CD4-positive, alpha-beta T cell (primary cell): ENCODE results near the gene GMPR2. TPM values are rescaled to one million over a fixed set of nuclear protein-coding genes. Genes with fewer than 3 reads are reported as not detected.

Experiments
- ATAC-seq: fragments of 200-7000 bp; cut with Tn5 transposase; one replicate; pipeline ENCODE4 v1.10.0; 2022; ENCODE audit warnings: mild to moderate bottlenecking; ENCODE audit not compliant: poor library complexity
- CTCF ChIA-PET: fragments of 350-600 bp; sonication (Branson Sonifier 250); formaldehyde crosslinking; loops from one replicate; lab custom pipeline; 2021; ENCODE audit warnings: antibody characterized with exemption, inconsistent platforms; lab: Charles Lee
- POLR2A ChIA-PET: fragments of 350-600 bp; sonication (Branson Sonifier 250); formaldehyde crosslinking; loops from one replicate; lab custom pipeline; 2021; ENCODE audit warnings: antibody characterized with exemption, inconsistent platforms; lab: Charles Lee
- DNase-seq, 14 experiments: peaks; one replicate each; pipeline ENCODE4 v3.0.0-alpha.2; 2013 to 2020; ENCODE audit warnings: mixed read lengths in 2 of 14
- H3K27ac ChIP-seq, 2 donors: one replicate each; pipeline versions ENCODE4 v1.5.1 to v1.7.0; 2013; ENCODE audit warnings: low read length in 2 of 2, low read depth in 1 of 2, mild to moderate bottlenecking in 1 of 2
- H3K27me3 ChIP-seq, 2 experiments: 1 replicate in 1 of 2; 2 replicates in 1 of 2; pipeline versions ENCODE4 v1.6.1 to v1.7.0; 2013; ENCODE audit warnings: low read length in 2 of 2, control low read depth in 1 of 2, mild to moderate bottlenecking in 1 of 2, moderate library complexity in 1 of 2; ENCODE audit not compliant: insufficient read depth in 2 of 2, control insufficient read depth in 1 of 2
- H3K36me3 ChIP-seq: one replicate; pipeline ENCODE4 v1.6.1; 2013; ENCODE audit warnings: low read length, control low read depth; ENCODE audit not compliant: insufficient read depth
- H3K4me1 ChIP-seq: one replicate; pipeline ENCODE4 v1.6.1; 2013; ENCODE audit warnings: low read length, control low read depth; ENCODE audit not compliant: insufficient read depth
- H3K4me3 ChIP-seq: one replicate; pipeline ENCODE4 v1.5.1; 2013; ENCODE audit warnings: mild to moderate bottlenecking, low read length, moderate library complexity
- H3K9me3 ChIP-seq, 2 experiments: 1 replicate in 1 of 2; 2 replicates in 1 of 2; pipeline versions ENCODE4 v1.6.1 to v1.7.0; 2013; ENCODE audit warnings: low read length in 2 of 2, mild to moderate bottlenecking in 2 of 2, control low read depth in 1 of 2, moderate library complexity in 1 of 2; ENCODE audit not compliant: control insufficient read depth in 1 of 2, insufficient read depth in 1 of 2
- H3K27ac Mint-ChIP-seq: one replicate; pipeline ENCODE4 v1.8.0; 2020; ENCODE audit warnings: mixed read lengths
- H3K27me3 Mint-ChIP-seq: one replicate; pipeline ENCODE4 v1.8.0; 2021; ENCODE audit warnings: mixed read lengths
- H3K36me3 Mint-ChIP-seq: one replicate; pipeline ENCODE4 v1.8.0; 2021; ENCODE audit warnings: low read depth, mixed read lengths
- H3K4me1 Mint-ChIP-seq: one replicate; pipeline ENCODE4 v1.8.0; 2021; ENCODE audit warnings: low read depth, mixed read lengths
- H3K4me3 Mint-ChIP-seq: one replicate; pipeline ENCODE4 v1.8.0; 2020; ENCODE audit warnings: mild to moderate bottlenecking, mixed read lengths
- H3K9me3 Mint-ChIP-seq: one replicate; pipeline ENCODE4 v1.8.0; 2020; ENCODE audit warnings: mixed read lengths
- CTCF ChIP-seq: fragments of 200-600 bp; IDR thresholded peaks from one replicate; pipeline ENCODE4 v1.8.0; 2022; ENCODE audit warnings: antibody characterized with exemption, mild to moderate bottlenecking
- intact Hi-C, 2 experiments: fragments of 100-400 bp; cut with DNase I in 1 of 2; cut with micrococcal nuclease in 1 of 2; formaldehyde crosslinking; loops; one replicate each; pipeline versions ENCODE4 v1.15.1 to v1.9.0; 2023 to 2025; cut with DNase I, micrococcal nuclease
- total RNA-seq, 174 experiments: library from RNA in 2 of 174; stranded (reverse) in 2 of 174; gene quantifications; one replicate each; pipeline ENCODE4 v1.2.3 and lab custom pipeline; 2021 to 2026

The GMPR2 gene
- total RNA-seq, 2 experiments from 2014 or later: 22.2 to 24.8 TPM

- DNase-seq: no peak
Measured at GRCh38 chr14:24269910-24270536, 37.3 kb downstream of the GMPR2 start.

GRCh38 chr14:24270537-24271133 is 37.9 kb downstream of the GMPR2 start:
- Histone ChIP-seq H3K27me3 (no peaks in the 10 kb centered on the region), H3K9me3 (no peaks in the 10 kb centered on the region), H3K27ac (peak overlapping the region; percentile 92 to 95), H3K4me1 (peaks cover 43% of the 10 kb centered on the region), H3K4me3 (peak overlapping the region; percentile 86), H3K36me3 (peaks cover 41% of the 10 kb centered on the region)
- Mint-ChIP-seq H3K9me3 (no peaks in the 10 kb centered on the region), H3K36me3 (peaks cover 46% of the 10 kb centered on the region), H3K27me3 (no peaks in the 10 kb centered on the region), H3K4me1 (peaks cover 40% of the 10 kb centered on the region), H3K4me3 (peak overlapping the region; percentile 96), H3K27ac (peak overlapping the region; percentile 97)
- DNase-seq: no peak
- ATAC-seq: no peak
- no peak for TF ChIP-seq CTCF
- ChIA-PET POLR2A (interaction anchor here (0.6 to 4.0 kb wide), 28 partner anchors 8 to 190 kb away, joined by 3 to 134 read pairs (median 6); partner anchors contain the start of genes CBLN3, CHMP4A, CIDEB and DCAF11), CTCF (interaction anchor here (0.6 to 3.6 kb wide), 21 partner anchors 10 to 172 kb away, joined by 3 to 20 read pairs (median 4); partner anchors contain the start of genes CHMP4A, CIDEB, LTB4R and LTB4R2)
- intact Hi-C loops: loop anchor here (1.0 to 5.0 kb wide), 8 partner anchors 27 to 58 kb away; partner anchors contain the start of genes GMPR2 (in 2 of the 2), NEDD8 (in 2 of the 2), CHMP4A (in 1 of the 2) and LTB4R (in 1 of the 2)

More at GRCh38 chr14:24269910-24270536, 37.3 kb downstream of the GMPR2 start:
- CTCF ChIA-PET: interaction anchor here (1.0 to 3.6 kb wide), 12 partner anchors 10 to 172 kb away, joined by 3 to 20 read pairs (median 5); partner anchors contain the start of genes CHMP4A, CIDEB, LTB4R and LTB4R2
- no peak for TF ChIP-seq CTCF
- H3K4me3 Mint-ChIP-seq: peak overlapping the region; percentile 96
- H3K9me3 ChIP-seq: no peaks in the 10 kb centered on the region
- H3K36me3 ChIP-seq: peaks cover 47% of the 10 kb centered on the region
- no peak for ATAC-seq
- H3K36me3 Mint-ChIP-seq: peaks cover 52% of the 10 kb centered on the region
- intact Hi-C loops: loop anchor here in 1 of 2 experiments (2.0 to 5.0 kb wide), 3 partner anchors 38 to 57 kb away; partner anchors contain the start of genes CHMP4A, GMPR2, LTB4R and LTB4R2
- no peak overlapping the region for H3K4me3 ChIP-seq
- H3K4me1 Mint-ChIP-seq: peaks cover 40% of the 10 kb centered on the region
- no peak overlapping the region for H3K27ac ChIP-seq
- H3K4me1 ChIP-seq: peaks cover 38% of the 10 kb centered on the region
- POLR2A ChIA-PET: interaction anchor here (0.7 to 4.0 kb wide), 18 partner anchors 8 to 161 kb away, joined by 3 to 134 read pairs (median 12); partner anchors contain the start of genes CBLN3, CHMP4A, DCAF11 and DHRS1
- H3K27me3 ChIP-seq: no peaks in the 10 kb centered on the region
- peak overlapping the region; percentile 97 for H3K27ac Mint-ChIP-seq
- H3K9me3 Mint-ChIP-seq: no peaks in the 10 kb centered on the region
- H3K27me3 Mint-ChIP-seq: no peaks in the 10 kb centered on the region

- Histone ChIP-seq H3K36me3 (peaks cover 34% of the 10 kb centered on the region), H3K4me1 (peaks cover 43% of the 10 kb centered on the region), H3K9me3 (no peaks in the 10 kb centered on the region), H3K27ac (peak within 1 kb of the TSS; percentile 92 to 95), H3K27me3 (no peaks in the 10 kb centered on the region), H3K4me3 (peak within 1 kb of the TSS; percentile 86)
- ChIA-PET CTCF (interaction anchor here (0.6 to 3.6 kb wide), 21 partner anchors 9 to 171 kb away, joined by 3 to 20 read pairs (median 4); partner anchors contain the start of genes CHMP4A, CIDEB, LTB4R and LTB4R2), POLR2A (interaction anchor here (0.6 to 4.0 kb wide), 27 partner anchors 9 to 951 kb away, joined by 3 to 134 read pairs (median 7); partner anchors contain the start of genes CBLN3, CHMP4A, CIDEB and DCAF11)
- intact Hi-C loops: loop anchor here (1.0 to 5.0 kb wide), 8 partner anchors 26 to 58 kb away; partner anchors contain the start of genes GMPR2 (in 2 of the 2), NEDD8 (in 2 of the 2), CHMP4A (in 1 of the 2) and LTB4R (in 1 of the 2)
- ATAC-seq (peak; percentile 83), DNase-seq (peak; percentile 84 to 99 (median 92))
- TF ChIP-seq CTCF: peak; percentile 75
- peaks cover 40% of the 10 kb centered on the region for H3K36me3 Mint-ChIP-seq
- peaks cover 40% of the 10 kb centered on the region for H3K4me1 Mint-ChIP-seq
- no peaks in the 10 kb centered on the region for H3K9me3 Mint-ChIP-seq
- peak within 1 kb of the TSS; percentile 96 for H3K4me3 Mint-ChIP-seq
- peak within 1 kb of the TSS; percentile 97 for H3K27ac Mint-ChIP-seq
- H3K27me3 Mint-ChIP-seq: no peaks in the 10 kb centered on the region
Measured at GRCh38 chr14:24271134-24271833, 38.6 kb downstream of the GMPR2 start, which contains the start of gene RABGGTA. Gene RABGGTA, minus strand, starts transcription at chr14:24271597. Its CDS starts 482 bp downstream, at chr14:24271115.
